Activated CD4-positive, alpha-beta T cell treated with anti-CD3 and anti-CD28 coated beads, Interleukin-10, Interleukin-2, amounts not matched to agents 100 ng/mL and 50 ng/mL, durations not matched to agents 16 hours and 8 hours (primary cell): ENCODE measurements around the gene C16orf86.

ENCODE experiments used
- DNase-seq: peaks from one replicate; pipeline ENCODE4 v3.0.0-alpha.2; 2020

C16orf86 gene

DNA sequence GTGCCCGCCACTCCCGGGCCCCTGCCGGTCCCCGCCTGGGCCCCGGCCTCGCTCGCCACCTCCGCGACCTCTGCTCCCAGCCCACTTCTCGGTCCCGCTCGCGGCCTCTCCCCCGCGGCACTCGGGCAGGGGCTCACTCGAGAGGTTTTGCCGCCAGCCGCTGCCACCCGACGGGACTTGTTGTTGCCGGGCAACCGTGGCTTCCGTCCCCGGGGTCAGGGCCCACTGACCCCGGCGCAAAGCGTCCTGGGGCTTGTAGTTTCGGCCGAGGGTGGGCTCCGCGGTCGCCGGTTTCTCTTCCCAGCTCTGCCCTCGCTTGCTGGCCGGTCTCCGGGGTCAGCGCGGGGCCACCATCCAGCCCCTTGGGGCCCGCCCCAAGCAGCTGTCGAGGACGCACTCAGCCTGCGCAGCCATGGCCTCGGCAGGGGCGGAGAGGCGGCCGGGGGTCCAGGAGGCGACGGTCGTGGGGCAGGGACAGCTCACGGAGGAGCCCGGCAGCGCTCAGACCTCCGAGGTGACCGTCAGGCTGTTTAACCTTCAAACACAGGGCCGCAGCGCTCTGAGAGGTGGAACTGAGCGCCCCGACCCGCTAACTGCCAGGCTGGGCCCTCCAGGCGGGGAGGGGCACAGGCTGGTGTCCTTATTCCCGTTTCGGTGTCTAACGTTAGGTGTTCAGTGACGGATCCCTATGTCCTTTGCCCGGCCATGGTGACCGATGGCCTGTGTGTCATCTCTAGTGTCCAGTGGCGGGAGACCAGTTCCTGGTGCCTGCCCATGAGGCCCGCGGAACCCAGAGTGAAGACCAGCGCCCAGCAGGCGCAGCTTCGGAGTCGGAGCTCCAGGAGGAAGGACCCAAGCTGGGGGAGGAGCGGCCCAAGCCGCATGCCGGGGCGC, at the start of gene C16orf86, which contains the start of gene ENKD1:
C16orf86 (plus strand) TSS at position 256 of the 894 bp plus-strand sequence; CDS start at position 413, 157 bp downstream.
ENKD1 (minus strand) TSS at position 192 of the 894 bp plus-strand sequence. CDS start 308 bp downstream, outside the sequence.
- peak; percentile 89 for DNase-seq

DNA sequence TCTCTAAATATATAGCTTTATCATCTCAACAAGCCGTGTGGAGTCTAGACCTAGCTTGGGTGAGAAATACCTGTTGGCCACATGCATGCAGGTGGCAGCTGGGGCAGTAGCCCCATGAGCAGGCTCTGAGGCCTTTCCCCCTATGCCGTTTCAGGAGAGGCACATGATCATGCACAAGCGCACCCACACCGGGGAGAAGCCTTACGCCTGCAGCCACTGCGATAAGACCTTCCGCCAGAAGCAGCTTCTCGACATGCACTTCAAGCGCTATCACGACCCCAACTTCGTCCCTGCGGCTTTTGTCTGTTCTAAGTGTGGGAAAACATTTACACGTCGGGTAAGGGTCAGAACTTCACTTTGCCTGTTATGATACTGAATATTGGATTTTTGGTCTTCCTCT, 38.4 kb upstream of the C16orf86 start:
- DNase-seq, result no peak

- DNase-seq, result no peak
Observed at GRCh38 chr16:67632415-67633172, 34.0 kb upstream of the C16orf86 start.

DNA sequence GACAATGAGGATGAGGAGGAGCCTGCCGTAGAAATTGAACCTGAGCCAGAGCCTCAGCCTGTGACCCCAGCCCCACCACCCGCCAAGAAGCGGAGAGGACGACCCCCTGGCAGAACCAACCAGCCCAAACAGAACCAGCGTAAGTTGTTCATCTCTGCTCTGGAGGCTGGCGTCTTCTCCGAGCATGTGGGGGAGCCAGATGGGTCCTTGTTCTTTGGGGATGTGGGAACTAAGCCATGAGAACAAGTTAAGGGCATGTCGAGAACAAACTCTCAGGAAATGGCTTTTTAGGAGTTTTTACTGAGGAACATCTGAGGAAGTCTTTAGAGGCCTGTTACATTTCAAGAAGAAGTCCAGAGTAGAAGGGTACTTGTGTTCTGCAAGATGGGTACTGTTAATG, 29.9 kb upstream of the C16orf86 start:
- DNase-seq, result no peak

DNA sequence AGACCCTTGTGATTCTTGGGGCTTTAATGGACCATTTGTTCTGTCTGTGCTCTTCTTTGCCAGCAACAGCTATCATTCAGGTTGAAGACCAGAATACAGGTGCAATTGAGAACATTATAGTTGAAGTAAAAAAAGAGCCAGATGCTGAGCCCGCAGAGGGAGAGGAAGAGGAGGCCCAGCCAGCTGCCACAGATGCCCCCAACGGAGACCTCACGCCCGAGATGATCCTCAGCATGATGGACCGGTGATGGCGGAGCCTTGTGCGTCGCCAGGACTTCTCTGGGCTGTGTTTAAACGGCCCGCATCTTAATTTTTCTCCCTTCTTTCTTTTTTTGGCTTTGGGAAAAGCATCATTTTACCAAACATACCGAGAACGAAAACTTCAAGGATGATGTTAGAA, 29.0 kb upstream of the C16orf86 start:
- no peak for DNase-seq

DNA sequence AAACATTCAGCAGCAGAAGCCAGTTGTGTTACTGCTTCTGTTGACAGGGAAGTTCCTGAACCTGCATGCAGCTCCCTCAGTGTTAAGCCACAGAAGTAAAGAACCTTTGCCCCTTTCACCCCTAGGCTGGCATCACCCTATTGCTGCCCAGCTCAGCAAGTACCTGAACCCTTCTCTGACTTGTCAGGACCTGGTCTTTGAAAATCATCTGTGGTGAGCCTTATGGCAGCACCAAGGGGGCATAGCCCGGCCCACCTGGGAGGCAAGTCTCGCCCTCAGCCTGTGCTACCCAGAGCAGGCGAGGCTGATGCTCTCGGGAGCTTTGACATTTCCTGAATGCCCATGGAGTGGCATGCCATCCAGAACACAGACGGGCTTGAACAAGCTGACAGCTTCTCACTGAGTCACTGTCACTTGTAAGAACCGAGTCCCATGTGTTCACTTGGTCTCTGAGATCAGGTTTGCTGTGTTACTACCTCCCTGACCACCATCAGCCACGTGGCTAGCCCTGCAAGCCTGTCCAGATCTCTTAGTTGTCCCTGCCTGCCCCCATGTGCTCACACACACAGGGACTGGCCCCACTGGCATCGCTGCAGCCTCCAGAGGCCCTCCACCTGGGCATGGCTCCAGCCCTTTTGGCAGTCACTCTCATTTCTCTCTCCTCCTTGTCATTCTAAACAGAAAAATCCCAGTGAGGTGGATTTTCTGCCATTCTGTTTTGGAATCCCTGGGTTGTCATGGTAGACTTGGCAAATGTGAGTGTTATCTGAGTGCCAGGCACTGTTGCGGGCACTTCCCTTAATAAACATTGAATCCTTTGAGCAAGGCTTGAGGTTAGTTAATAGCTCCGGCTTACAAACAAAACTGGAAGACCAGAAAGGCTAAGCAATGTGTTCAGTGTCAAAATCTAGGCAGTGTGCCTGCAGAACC, 24.6 kb upstream of the C16orf86 start:
- no peak for DNase-seq

GRCh38 chr16:67644038-67644437, 22.6 kb upstream of the C16orf86 start:
- DNase-seq, result no peak

DNA sequence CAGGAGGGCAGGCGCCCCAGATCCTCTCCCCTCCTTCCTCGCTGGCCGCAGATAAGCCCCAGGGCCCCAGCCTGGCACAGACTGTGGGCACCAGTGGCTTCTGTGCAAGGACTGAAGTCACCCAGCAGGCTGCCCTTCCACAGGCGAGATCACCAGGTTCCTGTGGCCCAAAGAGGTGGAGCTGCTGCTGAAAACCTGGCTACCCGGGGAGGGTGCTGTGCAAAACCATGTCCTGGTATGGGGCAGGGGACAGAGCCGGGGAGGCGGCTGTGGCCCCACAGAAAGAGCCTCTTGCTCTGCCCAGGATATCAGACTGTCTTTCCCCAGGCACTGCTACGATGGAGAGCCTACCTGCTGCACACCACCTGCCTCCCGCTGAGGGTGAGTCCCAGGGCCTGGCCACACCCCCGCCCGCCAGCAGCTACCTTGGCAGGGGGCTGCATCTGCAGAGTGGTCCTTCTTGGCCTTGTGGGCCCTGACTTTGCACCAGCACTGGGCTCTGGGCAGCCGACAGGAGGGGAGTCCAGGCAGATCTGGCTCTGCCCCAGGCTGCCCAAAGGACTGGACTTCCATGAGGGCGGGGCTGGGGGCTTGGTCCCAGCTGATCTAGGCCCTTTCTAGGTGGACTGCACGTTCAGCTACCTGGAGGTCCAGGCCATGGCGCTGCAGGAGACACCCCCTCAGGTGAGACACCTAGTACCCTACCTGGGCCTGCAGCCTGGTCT, 21.1 kb upstream of the C16orf86 start:
- peak; percentile 28 for DNase-seq

DNA sequence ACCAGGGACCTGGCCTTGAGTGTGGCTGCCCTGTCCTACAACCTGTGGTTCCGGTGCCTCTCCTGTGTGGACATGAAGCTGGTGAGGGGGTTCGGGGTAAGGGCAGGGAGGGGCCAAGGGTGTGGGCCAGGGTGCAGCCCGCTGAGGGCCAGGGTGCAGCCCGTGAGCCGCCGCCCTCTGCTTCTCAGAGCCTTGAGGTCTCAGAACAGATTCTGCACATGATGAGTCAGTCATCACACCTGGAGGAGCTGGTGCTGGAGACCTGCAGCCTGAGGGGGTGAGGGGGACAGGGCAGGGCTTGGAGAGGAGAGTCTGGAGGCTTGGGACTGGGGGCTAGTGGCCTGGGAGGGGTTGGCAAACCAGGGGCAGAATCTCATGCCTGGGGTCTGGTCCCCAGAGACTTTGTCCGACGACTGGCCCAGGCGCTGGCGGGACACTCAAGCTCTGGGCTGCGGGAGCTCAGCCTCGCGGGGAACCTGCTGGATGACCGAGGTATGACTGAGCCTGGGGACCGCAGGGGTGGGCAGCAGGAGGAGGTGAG, 19.4 kb upstream of the C16orf86 start:
- no peak for DNase-seq

GRCh38 chr16:67647681-67648080, 18.9 kb upstream of the C16orf86 start:
- no peak for DNase-seq

- no peak for DNase-seq
Observed at GRCh38 chr16:67648088-67648763, 18.4 kb upstream of the C16orf86 start.

GRCh38 chr16:67648764-67649407, 17.7 kb upstream of the C16orf86 start:
- no peak for DNase-seq

GRCh38 chr16:67649494-67649931, 17.1 kb upstream of the C16orf86 start:
- no peak for DNase-seq

DNA sequence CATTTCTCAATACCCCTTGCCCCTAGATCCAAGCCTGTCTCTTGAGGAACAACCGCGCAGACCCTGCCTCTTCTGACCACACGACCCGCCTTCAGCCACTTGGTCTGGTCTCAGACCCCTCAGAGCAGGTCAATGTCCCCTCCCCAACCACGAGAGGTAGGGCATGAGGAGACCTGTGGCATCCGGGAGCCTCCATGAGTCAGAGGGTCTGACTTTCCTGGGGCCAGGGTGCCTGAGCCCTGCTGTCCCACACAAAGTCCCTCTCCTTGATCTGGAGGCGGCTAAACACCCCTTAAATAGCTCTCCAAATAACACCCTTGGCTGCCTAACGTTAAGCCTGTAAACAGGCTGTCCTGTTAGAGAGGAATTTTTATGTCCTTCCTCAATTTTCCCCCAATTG, 16.6 kb upstream of the C16orf86 start:
- DNase-seq, result no peak

- no peak for DNase-seq
Observed at GRCh38 chr16:67651039-67651438, 15.6 kb upstream of the C16orf86 start.

DNA sequence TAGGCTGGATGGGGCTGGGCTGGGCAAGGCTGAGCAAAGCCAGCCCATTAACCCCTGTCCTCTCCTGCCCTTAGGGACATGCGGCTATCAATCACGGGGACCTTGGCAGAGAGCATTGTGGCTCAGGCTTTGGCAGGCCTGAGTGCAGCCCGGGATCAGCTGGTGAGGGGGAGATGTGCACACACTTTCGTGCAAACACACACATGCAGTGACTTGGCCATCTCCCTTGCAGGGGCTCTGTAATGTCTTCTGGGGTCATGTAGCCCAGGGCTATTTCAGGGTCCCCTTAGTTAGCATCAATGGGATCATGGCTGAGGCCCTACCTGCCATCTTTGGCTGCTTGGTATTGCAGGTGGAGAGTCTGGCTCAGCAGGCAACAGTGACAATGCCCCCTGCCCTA, 14.8 kb upstream of the C16orf86 start:
- DNase-seq, result no peak

- no peak for DNase-seq
Observed at GRCh38 chr16:67652578-67653127, 14.0 kb upstream of the C16orf86 start.

GRCh38 chr16:67653128-67653788, 13.4 kb upstream of the C16orf86 start:
- no peak for DNase-seq

- DNase-seq, result no peak
Observed at GRCh38 chr16:67653789-67654402, 12.7 kb upstream of the C16orf86 start.
